HG02943 (cell line): ENCODE results near the gene SLCO1B3.

Experiments used
- ATAC-seq: cut with Tn5 transposase; IDR thresholded peaks from one replicate; pipeline ENCODE4 v1.9.1; 2021; ENCODE audit warnings: mild to moderate bottlenecking, low read depth, moderate library complexity; ENCODE audit not compliant: unreplicated experiment

SLCO1B3 gene

GRCh38 chr12:20883288-20883687 is 72.8 kb downstream of the SLCO1B3 start:
- ATAC-seq: no peak

GRCh38 chr12:20885116-20885515 is 74.6 kb downstream of the SLCO1B3 start:
- no peak for ATAC-seq

GRCh38 chr12:20885552-20885951 is 75.0 kb downstream of the SLCO1B3 start:
- ATAC-seq: no peak

- no peak for ATAC-seq
These were observed 106.8 kb downstream of the SLCO1B3 start for GRCh38 chr12:20917269-20917668.

GRCh38 chr12:20917819-20918218 is 107.3 kb downstream of the SLCO1B3 start:
- no peak for ATAC-seq

GRCh38 chr12:20931894-20932293 is 121.4 kb downstream of the SLCO1B3 start:
- no peak for ATAC-seq

GRCh38 chr12:20946732-20947131 is 136.2 kb downstream of the SLCO1B3 start:
- no peak for ATAC-seq

- peak; percentile 61 for ATAC-seq
These were observed 139.7 kb downstream of the SLCO1B3 start for GRCh38 chr12:20950248-20950647.

- ATAC-seq: no peak
These were observed 152.8 kb downstream of the SLCO1B3 start for GRCh38 chr12:20963303-20963702.

GRCh38 chr12:20963762-20964161 is 153.3 kb downstream of the SLCO1B3 start:
- no peak for ATAC-seq
